HG03439 (cell line): ENCODE data around the gene SHC2.
"Not testable (repeated sequence)": the region's sequence is repeated elsewhere in the genome, so short reads cannot be mapped to it uniquely, and the experiment has no call there.

ENCODE experiments used
- ATAC-seq: cut with Tn5 transposase; IDR thresholded peaks from one replicate; pipeline ENCODE4 v1.9.1; 2021; ENCODE audit warnings: mild to moderate bottlenecking, moderate library complexity; ENCODE audit not compliant: unreplicated experiment

SHC2 gene

DNA sequence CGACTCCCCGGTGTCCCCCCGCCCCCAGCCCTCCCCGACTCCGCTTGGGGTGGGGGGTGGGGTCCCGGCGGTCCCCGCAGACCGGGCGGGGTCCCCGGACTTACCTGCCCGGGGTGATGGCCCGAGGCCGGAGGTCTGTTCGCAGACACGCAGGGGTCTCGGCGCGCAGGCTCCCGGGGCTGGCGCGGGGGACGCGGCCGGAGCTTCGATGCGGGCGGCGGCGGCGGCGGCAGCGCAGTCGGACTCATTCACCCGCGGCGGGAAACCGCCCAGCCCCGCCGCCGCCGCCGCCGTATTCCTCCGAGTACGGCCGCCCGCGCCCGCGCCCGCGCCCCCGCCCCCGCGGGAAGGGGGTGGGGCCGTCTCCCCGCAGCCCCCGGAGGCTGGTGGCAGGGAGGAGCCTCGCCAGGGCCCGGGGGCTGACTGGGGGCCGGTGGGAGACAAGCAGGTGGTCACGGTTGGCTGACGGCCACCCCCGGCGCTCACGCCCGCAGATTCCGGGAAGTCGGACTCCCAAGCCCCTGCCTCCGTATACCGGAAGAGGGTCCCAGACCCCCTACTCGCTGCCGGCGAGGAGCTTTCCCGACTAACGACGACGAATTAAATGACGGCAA lies 51.8 kb downstream of the SHC2 start, which contains the start of gene C2CD4C:
Gene C2CD4C, minus strand, starts transcription at position 246 of the 614 bp plus-strand sequence. CDS start 786 bp downstream, outside the sequence.
- ATAC-seq: no peak

DNA sequence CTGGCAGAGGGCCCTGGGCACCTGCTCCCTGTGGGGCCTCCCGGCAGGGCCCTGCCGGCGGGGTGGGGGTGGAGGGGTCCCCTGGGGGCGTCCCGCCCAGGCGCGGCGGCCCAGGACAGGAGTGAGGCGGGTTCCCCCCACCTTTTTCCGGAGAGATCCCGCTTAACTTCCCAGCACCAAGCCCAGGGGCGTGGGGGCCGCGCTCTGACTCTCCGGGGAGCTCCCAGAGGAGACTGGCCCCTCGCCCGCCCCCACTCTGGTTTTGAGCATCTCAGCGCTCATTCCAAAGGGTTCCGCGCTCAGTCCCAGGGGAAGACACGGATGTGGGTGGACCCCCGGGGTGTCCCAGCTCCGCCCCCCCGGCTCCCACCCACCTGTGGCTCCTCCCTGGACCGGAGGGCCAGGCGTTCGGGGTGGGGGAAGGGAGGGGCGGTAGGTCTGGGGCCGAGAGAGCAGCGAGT lies 52.4 kb downstream of the SHC2 start:
- ATAC-seq: no peak

DNA sequence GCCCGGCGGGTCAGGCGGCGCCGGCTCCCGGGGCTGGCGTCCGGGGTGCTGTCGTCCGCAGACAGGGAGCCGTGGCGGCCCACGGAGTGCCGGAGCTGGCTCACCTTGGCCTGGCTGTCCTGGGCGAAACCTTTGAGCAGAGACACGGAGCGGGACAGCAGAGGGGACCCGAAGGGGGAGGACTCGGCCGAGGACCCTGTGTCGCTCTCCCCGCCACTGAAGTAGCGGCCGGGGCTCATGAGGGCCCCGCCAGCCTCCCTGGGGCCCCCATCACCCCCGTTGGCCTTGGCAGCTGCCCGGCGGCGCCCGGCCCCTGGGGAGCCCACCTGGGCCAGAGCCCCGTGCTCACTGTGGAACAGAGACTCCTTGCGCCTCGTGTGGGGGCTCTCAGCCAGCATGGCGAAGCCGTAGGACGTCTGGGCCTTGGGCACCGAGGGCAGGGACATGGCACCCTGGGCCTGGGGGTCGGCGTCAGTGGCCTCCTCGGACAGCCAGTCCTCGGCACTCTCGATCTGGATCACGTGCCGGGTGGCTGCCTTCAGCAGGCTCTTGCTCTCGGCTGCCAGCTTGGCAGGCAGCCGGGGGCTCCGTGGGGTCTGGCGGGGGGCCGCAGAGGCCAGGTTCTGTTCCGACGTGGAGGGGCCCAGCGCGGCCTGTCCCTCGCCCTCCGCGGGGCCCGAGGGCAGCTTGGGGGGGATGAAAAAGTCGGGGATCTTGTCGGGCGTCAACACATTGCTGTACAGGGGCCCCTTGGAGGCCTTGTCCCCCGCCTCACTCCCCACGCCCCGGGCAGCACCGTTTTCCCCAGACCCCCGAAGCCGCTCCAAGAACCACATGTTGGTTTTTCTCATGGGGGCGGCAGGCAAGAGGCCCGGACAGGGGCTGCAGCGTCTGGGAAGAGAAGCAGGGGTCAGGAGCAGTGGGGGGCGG lies 53.1 kb downstream of the SHC2 start:
- ATAC-seq: no peak

DNA sequence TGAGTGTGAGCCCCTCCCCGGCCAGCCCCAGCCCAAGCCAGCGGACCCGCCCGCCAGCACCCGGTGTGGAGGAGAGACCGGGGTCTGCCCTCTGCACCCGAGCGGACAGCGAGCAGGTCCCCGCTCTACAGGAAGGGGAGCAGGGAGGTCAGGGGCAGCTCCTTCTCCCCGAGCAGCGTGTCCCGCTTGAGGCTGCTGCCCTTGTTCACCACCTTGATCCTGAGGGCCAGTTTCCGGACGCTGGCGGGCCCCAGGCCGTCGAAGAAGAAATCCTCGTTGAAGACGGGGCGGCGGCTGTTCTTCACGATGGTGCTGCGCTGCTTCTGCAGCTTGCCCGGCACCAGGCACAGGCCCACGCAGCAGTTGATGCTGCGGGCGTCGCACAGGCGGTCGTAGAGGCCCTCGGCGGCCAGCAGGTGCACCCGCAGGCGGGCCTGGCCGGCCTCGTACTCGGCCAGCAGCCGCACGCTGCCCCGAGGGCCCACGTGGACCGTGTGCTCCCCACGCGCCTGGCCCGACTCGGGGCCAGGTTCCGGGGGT lies 53.8 kb downstream of the SHC2 start:
- no peak for ATAC-seq

DNA sequence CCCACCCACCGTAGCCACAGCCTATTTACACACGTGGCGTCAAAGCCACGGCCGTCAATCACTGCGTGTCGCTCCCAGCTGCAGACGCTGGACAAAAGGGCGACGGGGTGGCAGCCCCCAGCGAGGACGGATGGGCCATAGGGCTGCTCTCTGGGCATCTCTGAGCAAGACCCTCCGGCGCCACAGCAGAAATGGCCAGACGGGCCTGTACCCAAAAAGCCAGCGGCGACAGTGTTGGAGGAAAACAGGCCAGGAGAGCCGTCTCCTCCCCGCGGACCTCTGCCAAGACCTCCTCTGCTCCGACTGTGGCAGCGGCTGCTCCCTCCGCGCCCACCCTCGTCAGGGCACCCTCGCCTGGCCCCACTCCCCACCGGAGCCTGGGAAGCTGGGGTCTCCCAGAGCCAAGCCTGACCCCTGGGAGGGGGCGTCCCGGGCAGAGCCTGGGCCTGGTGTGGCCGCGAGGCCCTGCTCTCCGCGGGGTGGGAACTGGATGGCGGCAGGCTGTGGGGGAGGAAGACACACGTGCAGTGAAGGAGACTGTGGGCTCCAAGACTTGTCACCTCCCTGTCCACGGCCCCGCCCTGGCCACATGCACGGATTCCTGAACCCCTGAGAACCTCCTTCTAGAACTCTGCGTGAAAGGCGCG lies 54.6 kb downstream of the SHC2 start:
- no peak for ATAC-seq

DNA sequence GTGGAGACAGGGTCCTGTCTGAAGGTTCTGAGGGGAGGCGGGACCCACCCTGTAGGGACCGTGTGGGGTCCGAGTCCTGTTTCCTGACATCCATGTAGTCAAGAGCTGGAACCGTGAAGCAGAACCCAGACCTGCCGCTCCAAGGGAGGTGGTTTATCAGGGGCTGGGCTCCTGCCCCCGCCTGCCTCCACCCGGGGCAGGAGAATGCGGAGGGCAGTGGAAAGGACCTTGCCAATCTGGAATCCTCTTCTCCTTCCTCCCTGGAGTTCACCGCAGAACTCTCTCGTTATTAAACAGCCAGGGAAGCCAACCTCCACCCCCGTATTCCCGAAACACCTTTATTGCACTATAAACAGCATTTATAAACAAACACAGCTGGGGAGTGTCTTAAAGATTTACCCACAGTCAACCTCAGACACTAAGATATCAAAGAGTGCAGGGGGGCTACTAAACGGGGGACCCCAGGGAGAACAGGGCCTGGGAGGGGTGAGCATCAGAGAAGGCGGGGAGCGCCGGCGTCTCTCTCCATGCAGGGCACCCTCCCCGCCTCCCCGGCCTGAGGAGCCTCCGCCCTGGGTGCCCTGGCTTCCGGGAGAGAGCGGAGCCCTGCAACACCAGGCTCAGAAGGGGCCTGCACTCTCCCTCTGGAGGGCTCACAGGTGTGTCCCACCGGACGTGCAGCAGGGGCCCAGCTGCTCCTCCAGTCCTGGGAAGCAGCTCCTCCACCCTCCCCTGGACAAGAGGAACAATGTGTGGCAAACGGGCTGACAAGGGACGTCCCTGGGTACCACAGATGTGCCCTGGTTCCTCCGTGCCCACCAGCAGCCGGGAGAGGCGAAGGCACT lies 55.5 kb downstream of the SHC2 start:
- no peak for ATAC-seq

DNA sequence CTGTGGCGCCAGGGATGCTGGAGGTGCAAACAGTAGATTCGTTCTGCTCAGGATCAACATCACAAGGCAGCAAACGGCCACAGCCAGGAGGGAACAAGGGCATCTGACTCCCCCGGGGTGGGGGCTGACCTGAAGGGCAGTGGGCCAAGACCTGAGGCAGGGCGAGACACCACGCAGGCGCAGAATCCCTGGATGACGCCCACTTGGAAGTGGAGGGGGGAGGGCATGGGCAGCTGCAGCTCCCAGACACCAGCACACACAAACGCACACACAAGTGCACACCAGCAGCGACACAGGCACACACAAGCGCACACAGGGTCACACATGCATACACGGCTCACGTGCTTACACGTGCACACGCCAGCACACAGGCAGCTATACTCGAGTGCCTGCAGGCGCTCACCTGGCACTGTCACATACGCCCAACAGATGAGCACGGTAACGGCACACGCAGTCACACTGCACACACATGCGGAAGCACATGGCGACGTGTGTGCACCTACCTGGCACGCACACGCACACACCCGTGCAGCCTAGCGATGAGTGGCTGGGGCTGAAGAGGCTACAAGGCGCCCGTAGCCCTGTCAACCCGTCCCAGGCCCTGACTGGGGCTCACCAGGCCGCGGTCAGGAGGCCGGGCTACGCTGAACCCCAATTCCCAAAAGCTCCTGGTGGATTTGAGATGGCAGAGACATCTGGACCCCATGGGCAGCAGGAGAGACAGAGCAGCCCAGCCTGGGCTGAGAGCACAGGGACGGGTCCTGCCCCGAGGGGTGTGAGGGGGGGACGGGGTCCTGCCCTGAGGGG lies 57.4 kb downstream of the SHC2 start:
- ATAC-seq: no peak

DNA sequence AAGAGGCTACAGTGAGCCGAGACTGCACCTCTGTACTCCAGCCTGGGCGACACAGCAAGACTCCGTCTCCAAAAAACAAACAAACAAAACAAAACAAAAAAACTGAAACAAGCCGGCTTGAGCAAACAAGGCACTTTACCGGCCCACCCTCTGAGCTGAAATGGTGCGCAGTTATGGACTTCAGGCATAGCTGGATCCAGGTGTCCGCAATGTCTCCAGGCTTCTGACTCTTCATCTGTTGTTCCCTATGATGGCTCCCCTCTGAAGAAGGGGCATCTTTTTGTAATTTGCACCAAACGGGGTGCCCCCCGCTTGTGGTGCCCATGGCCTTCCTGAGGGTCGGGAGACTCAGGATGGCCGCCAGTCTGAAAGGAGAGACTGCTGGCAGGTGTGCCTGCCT lies 58.0 kb downstream of the SHC2 start:
- ATAC-seq: no peak

DNA sequence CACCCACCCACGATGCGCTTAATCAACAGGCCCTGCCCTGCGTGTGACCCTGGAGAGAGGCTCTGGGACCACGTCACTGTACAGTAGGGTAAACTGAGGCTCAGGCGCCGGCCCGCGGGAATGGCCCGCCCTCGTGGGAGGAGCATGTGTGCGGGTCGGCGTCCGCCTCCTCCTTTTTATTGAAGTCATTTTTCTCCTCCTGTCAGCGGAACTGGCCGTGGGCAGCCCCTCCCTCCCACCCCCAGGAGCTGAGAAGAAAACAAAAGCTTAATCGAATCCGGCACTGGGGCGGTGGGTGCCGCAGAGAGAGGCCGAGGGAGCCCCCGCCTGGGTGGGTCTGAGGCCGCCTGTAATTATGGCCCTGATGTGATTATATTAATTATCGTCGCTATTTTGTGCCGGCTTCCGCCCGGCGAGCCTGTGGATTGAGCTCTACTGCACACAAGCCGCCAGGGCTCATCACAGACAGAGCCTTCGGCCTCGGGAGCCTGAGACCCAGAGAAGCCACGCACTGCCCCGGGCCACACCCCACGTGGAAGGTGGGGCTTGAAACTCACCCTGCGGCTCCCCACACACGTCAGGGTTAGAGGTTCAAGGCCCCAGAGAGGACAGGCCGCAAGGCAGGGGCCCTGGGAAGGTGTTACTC lies 58.8 kb downstream of the SHC2 start:
- ATAC-seq: no peak

DNA sequence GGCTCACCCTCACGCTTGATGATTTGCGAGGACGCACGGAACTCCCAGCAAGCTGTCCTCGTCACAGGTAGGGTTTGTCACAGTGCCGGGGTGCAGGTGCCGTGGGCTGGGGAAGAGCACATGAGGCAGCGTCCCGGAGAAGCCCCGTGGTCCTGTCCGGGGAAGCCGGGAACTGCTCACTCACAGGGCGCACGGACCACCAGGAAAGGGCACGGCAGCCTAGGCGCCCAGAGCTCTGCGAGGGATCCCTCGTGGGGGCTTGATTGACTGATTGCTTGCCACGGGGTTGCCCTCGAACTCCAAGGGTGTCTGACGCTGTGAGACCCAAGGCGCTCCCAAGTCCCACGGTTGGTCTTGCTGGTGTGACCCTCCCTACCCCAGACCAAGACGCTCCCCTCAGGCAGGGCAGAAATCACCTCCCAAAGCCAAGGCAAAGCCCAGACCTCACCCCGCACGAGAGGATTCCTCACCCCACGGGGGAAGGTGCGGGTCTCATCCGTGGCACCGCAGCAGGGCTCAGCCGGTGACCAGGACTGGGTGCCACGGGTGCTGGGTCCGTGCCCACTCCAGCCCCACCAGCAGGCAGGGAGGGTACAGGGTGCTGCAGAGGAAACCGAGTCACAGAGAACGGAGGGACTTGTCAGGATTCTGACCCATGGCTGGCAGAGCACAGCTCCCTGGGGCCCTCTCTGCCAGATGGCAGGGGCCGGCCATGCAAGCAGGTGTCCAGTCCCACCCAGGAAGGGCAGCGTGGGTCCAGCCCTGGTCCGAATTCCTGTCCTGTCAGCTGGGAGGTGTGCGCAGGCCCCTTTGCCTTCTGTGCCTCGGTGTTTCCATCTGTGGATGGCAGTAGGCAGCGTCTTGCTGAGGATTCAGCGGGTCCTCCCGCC lies 59.6 kb downstream of the SHC2 start:
- no peak for ATAC-seq

DNA sequence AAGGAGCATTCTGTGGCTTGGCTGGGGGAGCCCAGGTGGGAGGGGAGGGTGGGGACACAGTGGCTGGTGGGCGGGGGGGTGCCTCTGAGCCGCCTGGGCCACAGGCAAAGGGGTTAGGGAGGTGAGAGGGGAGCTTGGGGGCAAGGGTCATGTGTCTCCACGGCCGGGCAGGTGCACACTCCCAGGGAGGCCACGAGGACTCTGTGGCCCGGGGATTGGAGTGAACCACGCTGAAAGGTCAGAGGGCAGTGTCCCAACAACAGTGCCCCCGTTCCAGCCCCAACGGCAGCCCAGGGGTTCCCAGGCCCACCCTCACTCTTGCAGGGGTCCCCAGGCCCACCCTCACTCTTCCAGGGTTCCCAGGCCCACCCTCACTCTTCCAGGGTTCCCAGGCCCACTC lies 61.5 kb downstream of the SHC2 start:
- no peak for ATAC-seq

DNA sequence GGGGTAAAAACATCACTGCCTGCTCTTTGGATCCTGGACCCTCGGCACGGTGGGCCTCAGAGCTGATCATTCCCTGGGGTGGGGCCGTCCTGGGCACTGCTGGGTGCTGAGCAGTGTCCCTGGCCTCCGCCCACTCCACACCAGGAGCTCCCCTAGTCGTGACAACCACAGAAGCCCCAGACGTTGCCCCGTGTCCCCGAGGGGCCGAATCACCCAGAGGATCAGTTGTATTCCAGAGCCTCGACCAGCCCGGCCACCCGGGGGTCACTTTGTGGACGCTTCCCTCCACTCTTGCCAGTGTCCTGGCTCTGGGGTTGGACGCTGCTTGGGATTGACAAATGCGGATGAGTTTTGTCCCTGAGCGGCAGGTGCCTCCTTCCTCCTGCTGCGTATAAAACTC lies 62.1 kb downstream of the SHC2 start:
- ATAC-seq: no peak

DNA sequence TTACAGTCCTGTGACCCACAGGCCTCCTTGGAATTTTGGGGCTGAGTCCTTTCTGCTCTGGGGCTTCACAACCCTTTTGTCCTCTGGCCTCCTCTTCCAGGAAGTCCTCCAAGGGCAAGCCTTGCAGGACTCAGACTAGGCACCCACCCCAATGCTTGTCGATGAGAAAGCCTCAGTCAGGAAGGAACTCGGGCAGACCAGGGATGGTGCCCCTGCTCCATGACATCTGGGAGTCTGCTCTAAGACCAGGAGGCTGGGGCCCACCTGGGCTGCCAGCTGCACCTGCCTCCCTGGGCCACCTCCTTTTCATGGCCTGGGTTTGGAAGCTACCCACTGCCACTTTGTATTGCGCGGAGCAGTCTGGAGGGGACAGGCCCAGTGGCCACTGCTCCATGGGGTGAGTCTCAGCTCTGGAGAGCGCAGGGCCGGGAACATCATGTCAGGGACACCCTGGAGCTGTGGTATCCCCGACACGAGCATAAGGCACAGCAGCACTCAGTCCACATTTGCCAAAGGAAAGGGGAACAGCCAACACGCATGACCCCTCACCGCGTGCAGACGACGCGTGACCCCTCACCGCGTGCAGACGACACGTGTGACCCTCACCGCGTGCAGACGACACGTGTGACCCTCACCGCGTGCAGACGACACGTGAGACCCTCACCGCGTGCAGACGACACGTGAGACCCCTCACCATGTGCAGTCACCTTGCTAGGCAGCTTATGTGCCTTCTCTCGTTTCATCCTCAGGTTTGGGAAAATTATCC lies 62.7 kb downstream of the SHC2 start:
- ATAC-seq: no peak

DNA sequence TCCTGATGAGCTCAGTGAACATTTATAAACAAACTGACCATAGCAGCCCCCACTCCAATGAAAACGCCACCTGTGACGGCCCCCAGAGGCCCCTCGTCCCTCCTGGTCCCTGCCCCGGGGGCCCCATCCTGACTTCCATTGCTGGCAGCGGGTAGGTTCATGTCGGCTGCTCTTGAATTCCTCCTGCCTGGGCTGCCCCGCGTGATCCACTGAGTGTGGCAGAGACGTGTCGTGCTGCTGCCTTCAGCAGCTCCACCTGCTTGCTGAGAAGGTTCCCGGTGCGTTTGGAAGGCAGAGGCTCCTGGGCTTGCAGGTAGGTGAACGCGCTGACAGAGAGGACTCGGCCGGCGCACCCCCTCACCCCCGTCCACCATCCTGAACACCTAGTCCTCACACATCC lies 63.5 kb downstream of the SHC2 start:
- no peak for ATAC-seq

DNA sequence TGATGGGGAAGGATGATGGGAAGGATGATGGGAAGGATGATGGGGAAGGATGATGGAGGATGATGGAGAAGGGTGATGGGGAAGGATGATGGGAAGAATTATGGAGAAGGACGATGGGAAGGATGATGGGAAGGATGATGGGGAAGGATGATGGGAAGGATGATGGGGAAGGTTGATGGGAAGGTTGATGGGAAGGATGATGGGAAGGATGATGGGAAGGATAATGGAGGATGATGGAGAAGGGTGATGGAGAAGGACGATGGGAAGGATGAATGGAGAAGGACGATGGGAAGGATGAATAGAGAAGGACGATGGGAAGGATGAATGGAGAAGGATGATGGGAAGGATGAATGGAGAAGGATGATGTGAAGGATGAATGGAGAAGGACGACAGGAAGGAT lies 65.4 kb downstream of the SHC2 start:
- ATAC-seq: no peak

DNA sequence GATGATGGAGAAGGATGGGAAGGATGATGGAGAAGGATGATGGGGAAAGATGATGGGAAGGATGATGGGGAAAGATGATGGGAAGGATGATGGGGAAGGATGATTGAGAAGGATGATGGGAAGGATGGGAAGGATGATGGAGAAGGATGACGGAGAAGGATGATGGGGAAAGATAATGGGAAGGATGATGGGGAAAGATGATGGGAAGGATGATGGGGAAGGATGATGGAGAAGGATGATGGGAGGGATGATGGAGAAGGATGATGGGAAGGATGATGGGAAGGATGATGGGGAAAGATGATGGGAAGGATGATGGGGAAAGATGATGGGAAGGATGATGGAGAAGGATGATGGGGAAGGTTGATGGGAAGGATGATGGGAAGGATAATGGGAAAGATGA lies 66.0 kb downstream of the SHC2 start:
- ATAC-seq: not testable (repeated sequence)

DNA sequence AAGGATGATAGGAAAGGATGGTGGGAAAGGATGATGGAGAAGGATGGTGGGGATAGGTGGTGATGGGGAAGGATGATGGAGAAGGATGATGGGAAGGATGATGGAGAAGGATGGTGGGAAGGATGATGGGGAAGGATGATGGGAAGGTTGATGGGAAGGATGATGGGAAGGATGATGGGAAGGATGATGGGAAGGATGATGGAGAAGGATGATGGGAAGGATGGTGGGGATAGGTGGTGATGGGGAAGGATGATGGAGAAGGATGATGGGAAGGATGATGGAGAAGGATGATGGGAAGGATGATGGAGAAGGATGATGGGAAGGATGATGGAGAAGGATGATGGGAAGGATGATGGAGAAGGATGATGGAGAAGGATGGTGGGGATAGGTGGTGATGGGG lies 67.3 kb downstream of the SHC2 start:
- ATAC-seq: not testable (repeated sequence)
